ENCODE measurements around the gene SLC28A3. TPM values are rescaled to one million over a fixed set of nuclear protein-coding genes. Genes with fewer than 3 reads are reported as not detected.
A peak's percentile ranks its signal among the peaks of the same experiment; 100 is the strongest.
"Not testable (repeated sequence)": the region's sequence is repeated elsewhere in the genome, so short reads cannot be mapped to it uniquely, and the experiment has no call there.

SLC28A3 gene
- total RNA-seq (1 to 10 TPM; 1.0 to 1.2 TPM), polyA plus RNA-seq (not detected)

- H3K36me3 ChIP-seq (ENCODE audit: insufficient read depth, low read length) = no peaks in the 10 kb centered on the region
- DNase-seq = no peak
- H3K27me3 Mint-ChIP-seq = peaks cover 1 to 14% of the 10 kb centered on the region in 2 donors
- H3K4me1 Mint-ChIP-seq = no peaks in the 10 kb centered on the region
- no peak within 1 kb of the TSS for H3K4me3 ChIP-seq (ENCODE audit: low read length)
- H3K27ac ChIP-seq (ENCODE audit: low read depth, low read length) = no peak within 1 kb of the TSS
- H3K4me3 Mint-ChIP-seq = no peak within 1 kb of the TSS
- ChIA-PET POLR2A (no interaction called here), CTCF (no interaction called here)
- H3K9me3 ChIP-seq (ENCODE audit: low read length) = no peaks in the 10 kb centered on the region
- no peaks in the 10 kb centered on the region for H3K4me1 ChIP-seq (ENCODE audit: insufficient read depth, low read length)
- H3K27ac Mint-ChIP-seq = no peak within 1 kb of the TSS
- no peaks in the 10 kb centered on the region for H3K36me3 Mint-ChIP-seq
- peaks cover 0 to 2% (median 0%) of the 10 kb centered on the region in 5 donors for H3K9me3 Mint-ChIP-seq
- H3K27me3 ChIP-seq (ENCODE audit: insufficient read depth, low read length, poor library complexity, severe bottlenecking) = no peaks in the 10 kb centered on the region
Measured at GRCh38 chr9:84340535-84340934, at the start of gene SLC28A3. Gene SLC28A3, minus strand, starts transcription at chr9:84340758. Its CDS starts 125 bp downstream, at chr9:84340633.

GRCh38 chr9:84390254-84390653, 49.7 kb upstream of the SLC28A3 start:
- H3K4me1 ChIP-seq (ENCODE audit: insufficient read depth, low read length); POLR2A ChIA-PET; H3K4me3 ChIP-seq (ENCODE audit: low read length); H3K36me3 Mint-ChIP-seq; H3K27ac Mint-ChIP-seq; H3K9me3 Mint-ChIP-seq; H3K9me3 ChIP-seq (ENCODE audit: low read length); H3K4me1 Mint-ChIP-seq; H3K36me3 ChIP-seq (ENCODE audit: insufficient read depth, low read length); DNase-seq; H3K27ac ChIP-seq (ENCODE audit: low read depth, low read length); CTCF ChIA-PET; H3K4me3 Mint-ChIP-seq; H3K27me3 Mint-ChIP-seq; H3K27me3 ChIP-seq (ENCODE audit: insufficient read depth, low read length, poor library complexity, severe bottlenecking): not testable (repeated sequence)

- no peak overlapping the region for H3K4me3 ChIP-seq (ENCODE audit: low read length)
- no peaks in the 10 kb centered on the region for H3K4me1 Mint-ChIP-seq
- CTCF ChIA-PET = no interaction called here
Measured at GRCh38 chr9:84387821-84388220, 47.3 kb upstream of the SLC28A3 start.

GRCh38 chr9:84386753-84387152, 46.2 kb upstream of the SLC28A3 start:
- H3K9me3 ChIP-seq (ENCODE audit: low read length) = no peaks in the 10 kb centered on the region
- Mint-ChIP-seq H3K36me3 (no peaks in the 10 kb centered on the region), H3K4me1 (no peaks in the 10 kb centered on the region), H3K27ac (no peak overlapping the region), H3K4me3 (no peak overlapping the region), H3K9me3 (no peaks in the 10 kb centered on the region), H3K27me3 (peaks cover 7 to 16% of the 10 kb centered on the region in 2 donors)
- DNase-seq = no peak
- H3K36me3 ChIP-seq (ENCODE audit: insufficient read depth, low read length) = no peaks in the 10 kb centered on the region
- H3K4me3 ChIP-seq (ENCODE audit: low read length) = no peak overlapping the region
- ChIA-PET POLR2A (no interaction called here), CTCF (interaction anchor here (1.4 to 4.3 kb wide), 2 partner anchors 8 to 11 kb away, joined by 3 to 18 read pairs; no protein-coding TSS in a partner anchor)
- H3K27ac ChIP-seq (ENCODE audit: low read depth, low read length) = no peak overlapping the region
- no peaks in the 10 kb centered on the region for H3K27me3 ChIP-seq (ENCODE audit: insufficient read depth, low read length, poor library complexity, severe bottlenecking)
- no peaks in the 10 kb centered on the region for H3K4me1 ChIP-seq (ENCODE audit: insufficient read depth, low read length)

More at GRCh38 chr9:84387821-84388220, 47.3 kb upstream of the SLC28A3 start:
- H3K9me3 Mint-ChIP-seq = no peaks in the 10 kb centered on the region
- H3K9me3 ChIP-seq (ENCODE audit: low read length) = no peaks in the 10 kb centered on the region
- no peaks in the 10 kb centered on the region for H3K36me3 ChIP-seq (ENCODE audit: insufficient read depth, low read length)
- no peaks in the 10 kb centered on the region for H3K36me3 Mint-ChIP-seq
- no peak overlapping the region for H3K4me3 Mint-ChIP-seq
- H3K27me3 Mint-ChIP-seq = peaks cover 9% of the 10 kb centered on the region in 2 donors
- DNase-seq = no peak
- H3K27ac ChIP-seq (ENCODE audit: low read depth, low read length) = no peak overlapping the region
- POLR2A ChIA-PET = no interaction called here
- no peaks in the 10 kb centered on the region for H3K27me3 ChIP-seq (ENCODE audit: insufficient read depth, low read length, poor library complexity, severe bottlenecking)
- peak overlapping the region in 1 of 8 donors; percentile 63 for H3K27ac Mint-ChIP-seq
- H3K4me1 ChIP-seq (ENCODE audit: insufficient read depth, low read length) = no peaks in the 10 kb centered on the region

GRCh38 chr9:84385386-84386040, 45.0 kb upstream of the SLC28A3 start:
- ChIA-PET POLR2A (interaction anchor here (0.6 kb wide), 1 partner anchor 8 kb away, joined by 5 read pairs; no protein-coding TSS in a partner anchor), CTCF (interaction anchor here (4.3 kb wide), 1 partner anchor 12 kb away, joined by 18 read pairs; no protein-coding TSS in a partner anchor)
- Histone ChIP-seq H3K9me3 (ENCODE audit: low read length) (no peaks in the 10 kb centered on the region), H3K27me3 (ENCODE audit: insufficient read depth, low read length, poor library complexity, severe bottlenecking) (no peaks in the 10 kb centered on the region), H3K36me3 (ENCODE audit: insufficient read depth, low read length) (no peaks in the 10 kb centered on the region), H3K4me1 (ENCODE audit: insufficient read depth, low read length) (no peaks in the 10 kb centered on the region), H3K4me3 (ENCODE audit: low read length) (no peak overlapping the region), H3K27ac (ENCODE audit: low read depth, low read length) (no peak overlapping the region)
- Mint-ChIP-seq H3K4me1 (no peaks in the 10 kb centered on the region), H3K4me3 (no peak overlapping the region), H3K36me3 (no peaks in the 10 kb centered on the region), H3K27me3 (peaks cover 6 to 21% of the 10 kb centered on the region in 2 donors), H3K9me3 (no peaks in the 10 kb centered on the region), H3K27ac (no peak overlapping the region)
- DNase-seq = no peak

- H3K4me3 Mint-ChIP-seq = no peak overlapping the region
- H3K4me1 ChIP-seq (ENCODE audit: insufficient read depth, low read length) = no peaks in the 10 kb centered on the region
- H3K27me3 Mint-ChIP-seq = peaks cover 3 to 21% of the 10 kb centered on the region in 2 donors
- no peak overlapping the region for H3K27ac ChIP-seq (ENCODE audit: low read depth, low read length)
- no peaks in the 10 kb centered on the region for H3K9me3 Mint-ChIP-seq
- H3K36me3 ChIP-seq (ENCODE audit: insufficient read depth, low read length) = no peaks in the 10 kb centered on the region
- no peaks in the 10 kb centered on the region for H3K36me3 Mint-ChIP-seq
- no peak overlapping the region for H3K4me3 ChIP-seq (ENCODE audit: low read length)
- DNase-seq = no peak
- CTCF ChIA-PET = interaction anchor here (4.3 kb wide), 1 partner anchor 13 kb away, joined by 18 read pairs; no protein-coding TSS in a partner anchor
- H3K27ac Mint-ChIP-seq = no peak overlapping the region
- H3K9me3 ChIP-seq (ENCODE audit: low read length) = no peaks in the 10 kb centered on the region
- H3K27me3 ChIP-seq (ENCODE audit: insufficient read depth, low read length, poor library complexity, severe bottlenecking) = no peaks in the 10 kb centered on the region
- no peaks in the 10 kb centered on the region for H3K4me1 Mint-ChIP-seq
- POLR2A ChIA-PET = no interaction called here
Measured at GRCh38 chr9:84384617-84385016, 44.1 kb upstream of the SLC28A3 start.

GRCh38 chr9:84383178-84383577, 42.6 kb upstream of the SLC28A3 start:
- no peaks in the 10 kb centered on the region for H3K36me3 Mint-ChIP-seq
- no peaks in the 10 kb centered on the region for H3K27me3 ChIP-seq (ENCODE audit: insufficient read depth, low read length, poor library complexity, severe bottlenecking)
- POLR2A ChIA-PET = no interaction called here
- H3K9me3 Mint-ChIP-seq = no peaks in the 10 kb centered on the region
- CTCF ChIA-PET = interaction anchor here (0.7 to 4.3 kb wide), 2 partner anchors 15 to 50 kb away, joined by 3 to 18 read pairs; no protein-coding TSS in a partner anchor
- no peaks in the 10 kb centered on the region for H3K36me3 ChIP-seq (ENCODE audit: insufficient read depth, low read length)
- H3K4me1 ChIP-seq (ENCODE audit: insufficient read depth, low read length) = no peaks in the 10 kb centered on the region
- no peaks in the 10 kb centered on the region for H3K4me1 Mint-ChIP-seq
- H3K4me3 ChIP-seq (ENCODE audit: low read length) = no peak overlapping the region
- H3K27ac ChIP-seq (ENCODE audit: low read depth, low read length) = no peak overlapping the region
- H3K4me3 Mint-ChIP-seq = no peak overlapping the region
- H3K9me3 ChIP-seq (ENCODE audit: low read length) = no peaks in the 10 kb centered on the region
- no peak overlapping the region for H3K27ac Mint-ChIP-seq
- H3K27me3 Mint-ChIP-seq = peaks cover 4 to 21% of the 10 kb centered on the region in 2 donors
- no peak for DNase-seq

- H3K4me3 Mint-ChIP-seq = no peak overlapping the region
- no peak overlapping the region for H3K27ac ChIP-seq (ENCODE audit: low read depth, low read length)
- ChIA-PET POLR2A (no interaction called here), CTCF (interaction anchor here (0.7 kb wide), 1 partner anchor 50 kb away, joined by 3 read pairs; no protein-coding TSS in a partner anchor)
- H3K27me3 Mint-ChIP-seq = peaks cover 4 to 21% of the 10 kb centered on the region in 2 donors
- no peaks in the 10 kb centered on the region for H3K4me1 Mint-ChIP-seq
- no peak for DNase-seq
- H3K36me3 Mint-ChIP-seq = no peaks in the 10 kb centered on the region
- no peaks in the 10 kb centered on the region for H3K9me3 Mint-ChIP-seq
- no peak overlapping the region for H3K4me3 ChIP-seq (ENCODE audit: low read length)
- no peaks in the 10 kb centered on the region for H3K9me3 ChIP-seq (ENCODE audit: low read length)
- H3K27ac Mint-ChIP-seq = no peak overlapping the region
- no peaks in the 10 kb centered on the region for H3K36me3 ChIP-seq (ENCODE audit: insufficient read depth, low read length)
- no peaks in the 10 kb centered on the region for H3K4me1 ChIP-seq (ENCODE audit: insufficient read depth, low read length)
- H3K27me3 ChIP-seq (ENCODE audit: insufficient read depth, low read length, poor library complexity, severe bottlenecking) = no peaks in the 10 kb centered on the region
Measured at GRCh38 chr9:84382720-84383119, 42.2 kb upstream of the SLC28A3 start.

Measured in CD8-positive, alpha-beta memory T cell (primary cell).